GM18511 (cell line): ENCODE results near the gene IREB2.
"Not testable (repeated sequence)": the region's sequence is repeated elsewhere in the genome, so short reads cannot be mapped to it uniquely, and the experiment has no call there.

Source experiments
- ATAC-seq: cut with Tn5 transposase; IDR thresholded peaks from one replicate; pipeline ENCODE4 v1.9.1; 2021; ENCODE audit warnings: mild to moderate bottlenecking, moderate library complexity; ENCODE audit not compliant: unreplicated experiment

The IREB2 gene

GRCh38 chr15:78461171-78461888, 23.3 kb downstream of the IREB2 start:
- ATAC-seq = no peak

GRCh38 chr15:78469031-78469430, 31.0 kb downstream of the IREB2 start:
- no peak for ATAC-seq

- ATAC-seq = no peak
These were observed 39.3 kb downstream of the IREB2 start for GRCh38 chr15:78477295-78477694.

DNA sequence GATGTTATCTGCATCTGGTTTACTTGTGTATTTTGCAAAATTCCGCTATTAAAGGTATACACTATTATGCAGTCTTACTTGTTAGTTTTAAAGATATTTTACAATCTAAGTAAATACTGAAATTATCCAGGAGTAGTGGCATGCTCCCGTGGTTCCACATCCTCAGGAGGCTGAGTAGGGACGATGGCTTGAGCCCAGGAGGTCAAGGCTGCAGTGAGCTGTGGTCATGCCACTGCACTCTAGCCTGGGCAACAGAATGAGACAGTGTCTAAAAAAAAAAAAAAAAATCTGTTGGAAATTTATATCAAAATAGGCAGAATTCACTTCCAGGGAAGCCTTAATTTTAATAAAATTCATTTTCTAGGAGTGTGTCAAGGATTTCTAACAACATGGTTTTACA, 41.6 kb downstream of the IREB2 start:
- no peak for ATAC-seq

DNA sequence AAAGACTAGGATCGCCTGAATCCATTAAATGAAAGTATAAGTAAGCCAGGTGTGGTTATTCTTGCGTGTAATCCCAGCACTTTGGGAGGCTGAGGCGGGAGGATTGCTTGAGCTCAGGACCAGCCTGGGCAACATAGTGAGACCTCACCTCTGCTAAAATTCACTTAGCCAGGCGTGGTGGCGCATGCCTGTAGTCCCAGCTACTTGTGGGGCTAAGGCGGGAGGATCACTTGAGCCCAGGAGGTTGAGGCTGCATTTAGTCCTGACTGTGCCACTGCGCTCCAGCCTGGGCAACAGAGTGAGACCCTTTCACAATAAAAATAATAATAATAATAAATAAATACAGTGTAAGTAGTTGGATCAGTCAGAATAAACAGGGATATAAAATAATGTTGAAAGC, 43.9 kb downstream of the IREB2 start:
- no peak for ATAC-seq

DNA sequence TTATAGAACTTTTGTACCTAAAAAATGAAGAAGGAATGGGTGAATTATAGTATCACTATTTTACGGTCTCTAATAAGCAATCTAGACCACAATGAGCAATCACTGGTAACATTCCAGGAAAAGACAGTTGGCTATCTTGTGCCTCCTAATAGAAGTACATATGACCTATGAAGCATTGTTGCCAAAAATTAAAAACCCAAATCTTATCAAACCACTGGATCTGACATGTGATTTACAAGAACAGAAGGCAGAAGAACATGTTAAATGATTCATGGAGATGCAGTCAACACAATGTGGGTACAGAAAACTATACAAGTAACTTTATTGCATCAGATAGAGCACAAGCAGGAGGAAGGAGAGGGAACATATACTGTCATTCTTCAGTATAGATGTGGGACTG, 54.9 kb downstream of the IREB2 start:
- no peak for ATAC-seq

- no peak for ATAC-seq
These were observed 63.8 kb downstream of the IREB2 start for GRCh38 chr15:78501857-78502256.

DNA sequence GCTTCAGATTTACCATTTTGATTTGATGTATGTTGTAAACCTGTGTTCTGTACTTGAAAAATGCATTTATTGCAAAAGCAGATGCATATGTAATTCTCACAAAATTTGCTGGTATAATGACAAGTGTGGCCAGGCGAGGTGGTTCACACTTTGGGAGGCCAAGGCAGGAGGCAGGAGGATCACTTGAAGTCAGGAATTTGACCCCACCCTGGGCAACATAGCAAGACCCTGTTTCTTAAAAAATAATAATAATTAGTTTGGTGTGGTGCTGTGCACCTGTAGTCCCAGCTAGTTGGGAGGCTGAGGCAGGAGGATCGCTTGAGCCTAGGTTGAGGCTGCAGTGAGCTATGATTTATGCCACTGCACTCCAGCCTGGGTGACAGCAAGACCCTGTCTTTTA, 64.6 kb downstream of the IREB2 start:
- ATAC-seq = no peak

GRCh38 chr15:78506971-78507830, 69.2 kb downstream of the IREB2 start, which contains the start of gene HYKK:
HYKK (plus strand) TSS chr15:78507577; CDS start chr15:78513089, 5,512 bp downstream.
- ATAC-seq = peak; percentile 87

DNA sequence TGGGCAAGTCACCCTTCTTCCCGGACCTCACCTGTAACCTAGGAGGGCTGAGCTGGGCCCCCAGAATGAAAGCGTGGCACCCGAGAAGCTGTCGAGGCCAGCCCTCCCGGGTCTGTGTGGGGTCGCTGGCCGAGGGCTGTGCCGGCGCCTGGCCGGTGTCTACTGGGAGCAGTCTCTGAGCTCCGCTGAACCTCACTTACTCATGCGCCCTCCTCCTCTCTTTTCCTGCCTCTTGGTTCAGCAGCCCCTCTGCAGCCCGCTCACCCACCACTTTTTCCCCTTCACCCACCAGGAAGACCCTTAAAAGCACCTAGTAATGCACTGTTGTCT, 69.8 kb downstream of the IREB2 start:
- peak; percentile 41 for ATAC-seq

- ATAC-seq = no peak
These were observed 70.3 kb downstream of the IREB2 start for GRCh38 chr15:78508272-78508671.

DNA sequence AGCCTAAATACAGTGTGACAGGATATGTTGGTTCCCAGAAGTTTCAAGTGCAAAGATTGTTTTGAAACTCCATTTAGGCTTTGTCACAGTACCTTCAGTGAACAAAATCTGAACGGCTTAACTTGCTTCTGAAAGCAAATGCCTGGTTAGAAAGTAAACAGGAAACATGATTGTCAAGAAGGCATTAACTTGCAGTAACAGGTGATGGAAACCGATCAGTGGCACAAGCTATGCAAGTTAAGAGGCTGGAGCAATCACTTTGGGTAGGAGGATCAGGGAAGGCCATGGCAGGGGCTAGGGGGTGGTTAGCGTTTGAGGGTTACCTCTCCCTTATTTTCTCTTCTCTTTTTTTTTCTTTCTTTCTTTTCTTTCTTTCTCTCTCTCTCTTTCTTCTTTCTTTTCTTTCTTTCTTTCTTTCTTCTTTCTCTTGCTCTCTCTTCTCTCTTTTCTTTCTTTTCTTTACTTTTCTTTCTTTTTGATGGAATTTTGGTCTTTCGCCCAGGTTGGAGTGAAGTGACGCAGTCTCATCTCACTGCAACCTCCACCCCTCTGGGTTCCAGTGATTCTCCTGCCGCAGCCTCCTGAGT, 71.8 kb downstream of the IREB2 start:
- ATAC-seq = no peak

- not testable (repeated sequence) for ATAC-seq
These were observed 82.0 kb downstream of the IREB2 start for GRCh38 chr15:78520035-78520434.

GRCh38 chr15:78524230-78524629, 86.2 kb downstream of the IREB2 start:
- ATAC-seq = no peak

GRCh38 chr15:78527325-78527724, 89.3 kb downstream of the IREB2 start:
- no peak for ATAC-seq

- ATAC-seq = no peak
These were observed 95.3 kb downstream of the IREB2 start for GRCh38 chr15:78533331-78533730.

- ATAC-seq = no peak
These were observed 98.1 kb downstream of the IREB2 start for GRCh38 chr15:78536134-78536533.

GRCh38 chr15:78537266-78537905, 99.4 kb downstream of the IREB2 start:
- ATAC-seq = no peak

DNA sequence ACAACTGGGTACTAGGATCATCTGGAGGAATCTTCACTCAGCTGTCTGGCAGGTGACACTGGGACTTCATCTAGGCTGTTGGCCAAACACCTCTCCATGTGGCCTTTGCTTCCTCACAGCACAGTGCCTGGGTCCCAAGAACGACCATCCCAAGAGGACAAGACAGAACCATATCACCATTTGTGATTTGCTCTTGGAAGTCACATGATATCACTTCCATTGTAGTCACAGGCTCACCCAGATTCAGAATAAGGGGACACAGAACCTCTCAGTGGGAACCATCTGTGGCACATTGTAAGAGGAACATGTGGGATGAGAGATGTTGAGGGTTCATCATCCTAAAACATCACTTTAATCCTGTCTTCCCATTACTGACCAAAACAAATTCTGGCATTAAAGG, 100.3 kb downstream of the IREB2 start:
- no peak for ATAC-seq

GRCh38 chr15:78539464-78540140, 101.6 kb downstream of the IREB2 start:
- ATAC-seq = not testable (repeated sequence)
